ENCODE data around the gene TRAPPC2B. TPM values are rescaled to one million over a fixed set of nuclear protein-coding genes. Genes with fewer than 3 reads are reported as not detected.

The TRAPPC2B gene
- total RNA-seq, 1 experiment from 2014 or later: 3.9 TPM

DNA sequence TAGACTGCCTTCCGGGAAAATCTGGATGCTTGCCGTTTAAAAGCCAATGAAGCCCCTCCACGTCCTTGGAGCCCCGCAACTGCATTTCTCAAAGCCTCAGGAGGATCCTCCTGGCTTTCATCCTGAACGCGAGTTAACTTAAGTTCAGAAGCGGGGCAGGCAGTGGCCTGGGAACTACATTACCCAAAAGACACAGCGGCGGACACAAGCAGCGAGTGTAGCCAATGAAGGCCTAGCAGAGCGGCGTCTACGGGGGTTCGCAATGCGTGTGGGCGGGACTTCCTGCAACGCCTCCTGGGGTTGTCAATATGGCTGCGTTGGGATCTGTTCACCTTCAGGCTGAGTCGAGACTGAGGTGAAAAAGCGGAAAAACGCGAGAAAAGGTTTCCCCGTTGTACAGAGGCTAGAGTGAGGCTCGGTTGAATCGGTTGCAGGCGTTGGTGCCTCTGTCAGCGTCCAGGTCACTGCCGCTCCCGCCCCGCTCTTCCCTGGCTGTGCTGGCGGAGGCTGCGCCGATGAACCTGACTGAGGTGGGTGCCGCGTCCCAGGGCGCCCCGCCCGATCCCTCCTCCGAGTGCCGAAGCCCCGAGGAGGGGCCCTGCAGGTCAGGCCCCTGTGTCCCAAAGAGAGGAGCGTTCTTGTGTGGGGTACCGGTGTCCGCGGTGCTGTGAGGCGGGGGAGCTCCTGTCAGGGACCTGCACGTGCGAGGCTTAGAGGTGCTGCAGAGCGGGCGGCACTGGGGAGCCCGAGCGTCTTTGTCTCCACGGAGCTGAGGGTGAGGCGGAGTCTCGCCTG, 47.7 kb downstream of the TRAPPC2B start, which contains the start of gene ZNF17 (continued):
- TF ChIP-seq, protein P1, sequence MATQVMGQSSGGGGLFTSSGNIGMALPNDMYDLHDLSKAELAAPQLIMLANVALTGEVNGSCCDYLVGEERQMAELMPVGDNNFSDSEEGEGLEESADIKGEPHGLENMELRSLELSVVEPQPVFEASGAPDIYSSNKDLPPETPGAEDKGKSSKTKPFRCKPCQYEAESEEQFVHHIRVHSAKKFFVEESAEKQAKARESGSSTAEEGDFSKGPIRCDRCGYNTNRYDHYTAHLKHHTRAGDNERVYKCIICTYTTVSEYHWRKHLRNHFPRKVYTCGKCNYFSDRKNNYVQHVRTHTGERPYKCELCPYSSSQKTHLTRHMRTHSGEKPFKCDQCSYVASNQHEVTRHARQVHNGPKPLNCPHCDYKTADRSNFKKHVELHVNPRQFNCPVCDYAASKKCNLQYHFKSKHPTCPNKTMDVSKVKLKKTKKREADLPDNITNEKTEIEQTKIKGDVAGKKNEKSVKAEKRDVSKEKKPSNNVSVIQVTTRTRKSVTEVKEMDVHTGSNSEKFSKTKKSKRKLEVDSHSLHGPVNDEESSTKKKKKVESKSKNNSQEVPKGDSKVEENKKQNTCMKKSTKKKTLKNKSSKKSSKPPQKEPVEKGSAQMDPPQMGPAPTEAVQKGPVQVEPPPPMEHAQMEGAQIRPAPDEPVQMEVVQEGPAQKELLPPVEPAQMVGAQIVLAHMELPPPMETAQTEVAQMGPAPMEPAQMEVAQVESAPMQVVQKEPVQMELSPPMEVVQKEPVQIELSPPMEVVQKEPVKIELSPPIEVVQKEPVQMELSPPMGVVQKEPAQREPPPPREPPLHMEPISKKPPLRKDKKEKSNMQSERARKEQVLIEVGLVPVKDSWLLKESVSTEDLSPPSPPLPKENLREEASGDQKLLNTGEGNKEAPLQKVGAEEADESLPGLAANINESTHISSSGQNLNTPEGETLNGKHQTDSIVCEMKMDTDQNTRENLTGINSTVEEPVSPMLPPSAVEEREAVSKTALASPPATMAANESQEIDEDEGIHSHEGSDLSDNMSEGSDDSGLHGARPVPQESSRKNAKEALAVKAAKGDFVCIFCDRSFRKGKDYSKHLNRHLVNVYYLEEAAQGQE (IDR thresholded peaks at IDR 0.05; ENCODE audit: low read depth): no peak
- TF ChIP-seq SIN3A (IDR thresholded peaks at IDR 0.05; ENCODE audit: low read depth): no peak
- no peak for TF ChIP-seq CEBPB (IDR thresholded peaks at IDR 0.05; ENCODE audit: low read depth)
- no peak for TF ChIP-seq SRF (IDR thresholded peaks at IDR 0.05; ENCODE audit: low read depth)

Other genes with a start within 250 kb of the TRAPPC2B start
- not detected for gene USP29, start 243.6 kb upstream of the TRAPPC2B start, total RNA-seq (2021; ENCODE audit: unreplicated experiment)
- not detected for gene ZIM3, start 218.3 kb upstream of the TRAPPC2B start, total RNA-seq (2021; ENCODE audit: unreplicated experiment)
- not detected for gene DUXA, start 196.1 kb upstream of the TRAPPC2B start, total RNA-seq (2021; ENCODE audit: unreplicated experiment)
- gene ZNF264, start 172.1 kb upstream of the TRAPPC2B start, total RNA-seq (2021; ENCODE audit: unreplicated experiment): 30.3 TPM
- 1.5 TPM for gene AURKC, start 132.5 kb upstream of the TRAPPC2B start, total RNA-seq (2021; ENCODE audit: unreplicated experiment)
- 9.2 TPM for gene ZNF805, start 122.9 kb upstream of the TRAPPC2B start, total RNA-seq (2021; ENCODE audit: unreplicated experiment)
- 43.1 TPM for gene ZNF460, start 83.1 kb upstream of the TRAPPC2B start, total RNA-seq (2021; ENCODE audit: unreplicated experiment)
- gene ZNF543, start 43.1 kb upstream of the TRAPPC2B start, total RNA-seq (2021; ENCODE audit: unreplicated experiment): 7.6 TPM
- 6.3 TPM for gene ZNF304, start 12.3 kb upstream of the TRAPPC2B start, total RNA-seq (2021; ENCODE audit: unreplicated experiment)
- 1.4 TPM for gene ZNF547, start within 50 bp of the TRAPPC2B start, total RNA-seq (2021; ENCODE audit: unreplicated experiment)
- 8.7 TPM for gene ZNF548, start 26.3 kb downstream of the TRAPPC2B start, total RNA-seq (2021; ENCODE audit: unreplicated experiment)
- gene ZNF17, start 47.6 kb downstream of the TRAPPC2B start, total RNA-seq (2021; ENCODE audit: unreplicated experiment): 5.1 TPM
- gene ZNF749, start 71.8 kb downstream of the TRAPPC2B start, total RNA-seq (2021; ENCODE audit: unreplicated experiment): 18.0 TPM
- not detected for gene VN1R1, start 93.6 kb downstream of the TRAPPC2B start, total RNA-seq (2021; ENCODE audit: unreplicated experiment)
- gene ZNF772, start 114.0 kb downstream of the TRAPPC2B start, total RNA-seq (2021; ENCODE audit: unreplicated experiment): 0.37 TPM
- gene ZNF419, start 124.2 kb downstream of the TRAPPC2B start, total RNA-seq (2021; ENCODE audit: unreplicated experiment): 1.9 TPM
- gene ZNF773, start 136.4 kb downstream of the TRAPPC2B start, total RNA-seq (2021; ENCODE audit: unreplicated experiment): 0.42 TPM
- gene ZNF549, start 163.8 kb downstream of the TRAPPC2B start, total RNA-seq (2021; ENCODE audit: unreplicated experiment): not detected
- gene ZNF550, start 196.3 kb downstream of the TRAPPC2B start, total RNA-seq (2021; ENCODE audit: unreplicated experiment): 3.1 TPM
- 4.0 TPM for gene ZNF416, start 215.4 kb downstream of the TRAPPC2B start, total RNA-seq (2021; ENCODE audit: unreplicated experiment)
- gene ZIK1, start 220.6 kb downstream of the TRAPPC2B start, total RNA-seq (2021; ENCODE audit: unreplicated experiment): not detected
- 3.8 TPM for gene ZNF530, start 236.3 kb downstream of the TRAPPC2B start, total RNA-seq (2021; ENCODE audit: unreplicated experiment)

Measured in HCT116 (cell line).